ENCODE data around the gene MYO5B.

The MYO5B gene

DNA sequence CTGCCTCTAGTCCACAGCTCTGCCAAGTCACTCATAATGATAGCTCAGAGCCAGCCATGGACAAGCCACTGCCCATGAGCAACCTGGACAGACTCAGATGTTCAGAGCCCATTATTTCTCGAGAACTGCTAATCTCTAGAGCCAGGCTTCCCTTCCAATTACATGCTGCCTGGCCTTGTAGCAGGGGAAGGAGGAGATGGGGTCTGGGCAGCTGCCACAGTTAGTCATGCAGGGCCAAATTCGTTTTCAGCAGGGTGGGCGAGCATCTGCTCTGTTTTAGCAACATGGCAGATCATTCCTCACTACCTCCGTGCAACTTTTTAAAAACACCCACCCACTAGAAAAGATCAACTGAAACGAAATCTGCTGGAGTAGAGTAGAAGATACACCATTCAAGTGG, 141.8 kb downstream of the MYO5B start:
- TF ChIP-seq, protein P1, sequence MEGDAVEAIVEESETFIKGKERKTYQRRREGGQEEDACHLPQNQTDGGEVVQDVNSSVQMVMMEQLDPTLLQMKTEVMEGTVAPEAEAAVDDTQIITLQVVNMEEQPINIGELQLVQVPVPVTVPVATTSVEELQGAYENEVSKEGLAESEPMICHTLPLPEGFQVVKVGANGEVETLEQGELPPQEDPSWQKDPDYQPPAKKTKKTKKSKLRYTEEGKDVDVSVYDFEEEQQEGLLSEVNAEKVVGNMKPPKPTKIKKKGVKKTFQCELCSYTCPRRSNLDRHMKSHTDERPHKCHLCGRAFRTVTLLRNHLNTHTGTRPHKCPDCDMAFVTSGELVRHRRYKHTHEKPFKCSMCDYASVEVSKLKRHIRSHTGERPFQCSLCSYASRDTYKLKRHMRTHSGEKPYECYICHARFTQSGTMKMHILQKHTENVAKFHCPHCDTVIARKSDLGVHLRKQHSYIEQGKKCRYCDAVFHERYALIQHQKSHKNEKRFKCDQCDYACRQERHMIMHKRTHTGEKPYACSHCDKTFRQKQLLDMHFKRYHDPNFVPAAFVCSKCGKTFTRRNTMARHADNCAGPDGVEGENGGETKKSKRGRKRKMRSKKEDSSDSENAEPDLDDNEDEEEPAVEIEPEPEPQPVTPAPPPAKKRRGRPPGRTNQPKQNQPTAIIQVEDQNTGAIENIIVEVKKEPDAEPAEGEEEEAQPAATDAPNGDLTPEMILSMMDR (IDR thresholded peaks at IDR 0.05; ENCODE audit: low read depth, low read length, missing control alignments), result no peak
- no peak overlapping the region for H3K4me3 ChIP-seq (ENCODE audit: low read depth, low read length)
- in situ Hi-C loops (cut with HindIII; ENCODE audit: low sequenced_read_pairs), result loop anchor here (5.0 kb wide), 1 partner anchor 66 kb away; no protein-coding TSS in a partner anchor
- DNase-seq (ENCODE audit: low read depth), result no peak

DNA sequence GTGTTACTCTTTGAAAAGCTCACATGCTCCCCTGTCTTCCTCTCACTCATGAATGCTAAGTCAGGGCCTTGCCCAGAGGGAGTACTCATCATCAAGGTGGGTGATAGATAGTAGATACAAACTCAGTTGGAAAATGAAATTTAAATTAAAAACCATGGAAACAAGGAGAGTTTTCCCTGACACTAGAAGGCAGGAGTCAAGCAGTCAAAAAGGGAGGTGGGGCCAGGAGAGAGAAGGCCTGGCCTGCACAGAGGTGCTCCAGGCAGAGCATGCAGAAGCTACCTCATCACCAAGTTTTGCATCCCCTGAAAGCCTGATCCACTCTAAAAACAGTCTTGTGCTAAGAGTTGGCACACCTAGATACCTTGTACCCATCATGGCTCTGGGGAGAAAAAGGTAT, 143.7 kb downstream of the MYO5B start:
- no peak overlapping the region for H3K4me3 ChIP-seq (ENCODE audit: low read depth, low read length)
- TF ChIP-seq, protein P1 (IDR thresholded peaks at IDR 0.05; ENCODE audit: low read depth, low read length, missing control alignments), result peak; percentile 5
- in situ Hi-C loops (cut with HindIII; ENCODE audit: low sequenced_read_pairs), result loop anchor here (5.0 kb wide), 1 partner anchor 64 kb away; no protein-coding TSS in a partner anchor
- DNase-seq (ENCODE audit: low read depth), result no peak

DNA sequence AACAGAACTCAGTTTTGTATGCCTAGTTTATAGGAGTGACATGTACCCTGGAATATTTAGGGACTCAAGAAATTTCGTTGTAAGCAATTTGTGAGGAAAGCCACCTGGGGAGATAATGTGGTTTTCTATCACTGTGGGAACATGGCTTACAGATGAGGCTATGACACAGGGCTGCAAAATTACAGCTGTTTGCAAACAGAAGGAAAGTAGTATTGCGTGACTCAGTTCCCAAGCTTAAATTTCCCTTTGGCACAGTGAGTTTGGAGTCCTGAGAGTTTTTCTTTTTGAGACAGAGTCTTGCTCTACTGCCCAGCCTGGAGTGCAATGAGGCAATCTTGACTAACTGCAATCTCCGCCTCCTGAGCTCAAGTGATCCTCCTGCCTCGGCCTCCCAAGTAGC, 149.8 kb downstream of the MYO5B start:
- TF ChIP-seq, protein P1 (IDR thresholded peaks at IDR 0.05; ENCODE audit: low read depth, low read length, missing control alignments), result no peak
- H3K4me3 ChIP-seq (ENCODE audit: low read depth, low read length), result no peak overlapping the region
- no peak for DNase-seq (ENCODE audit: low read depth)
- in situ Hi-C loops (cut with HindIII; ENCODE audit: low sequenced_read_pairs), result no loop called here

DNA sequence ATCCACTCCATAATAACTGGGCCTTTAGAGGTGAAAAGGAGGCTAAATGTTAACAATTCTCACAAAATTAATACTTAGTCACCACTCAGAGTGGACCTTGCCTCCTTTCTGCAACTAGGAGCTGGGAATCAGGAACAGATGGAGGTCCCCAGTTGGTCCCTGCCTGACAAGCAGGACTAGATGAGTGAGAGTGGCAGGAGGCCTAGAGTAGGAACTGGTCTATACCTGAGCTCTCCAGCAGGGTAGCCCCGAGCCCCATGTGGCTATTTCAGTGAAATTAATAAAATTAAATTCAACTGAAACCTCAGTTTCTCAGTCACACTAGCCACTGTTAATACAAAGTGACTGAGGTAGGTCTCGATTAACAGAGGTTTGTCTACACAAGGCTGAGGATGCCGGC, 150.5 kb downstream of the MYO5B start:
- in situ Hi-C loops (cut with HindIII; ENCODE audit: low sequenced_read_pairs), result no loop called here
- TF ChIP-seq, protein P1 (IDR thresholded peaks at IDR 0.05; ENCODE audit: low read depth, low read length, missing control alignments), result no peak
- no peak for DNase-seq (ENCODE audit: low read depth)
- no peak overlapping the region for H3K4me3 ChIP-seq (ENCODE audit: low read depth, low read length)

DNA sequence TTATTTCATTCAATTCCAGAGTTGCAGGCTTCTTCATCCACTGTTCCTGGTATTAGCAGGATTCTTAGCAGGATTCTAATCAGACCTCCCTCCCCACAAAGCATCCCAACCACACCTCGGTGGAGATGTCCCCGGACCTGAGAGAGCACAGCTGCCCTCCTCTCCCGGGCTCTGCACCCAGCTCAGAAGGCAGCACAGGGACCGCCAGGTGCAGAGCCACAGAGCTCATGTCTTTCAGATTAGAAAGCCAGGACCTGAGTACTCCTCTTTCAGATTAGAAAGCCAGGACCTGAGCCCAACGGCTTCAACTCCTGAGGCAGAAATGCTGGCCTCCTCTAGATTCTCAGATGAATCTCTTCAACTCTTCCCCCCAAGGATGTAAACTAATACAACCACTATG, 152.3 kb downstream of the MYO5B start:
- TF ChIP-seq, protein P1 (IDR thresholded peaks at IDR 0.05; ENCODE audit: low read depth, low read length, missing control alignments), result no peak
- in situ Hi-C loops (cut with HindIII; ENCODE audit: low sequenced_read_pairs), result no loop called here
- no peak overlapping the region for H3K4me3 ChIP-seq (ENCODE audit: low read depth, low read length)
- DNase-seq (ENCODE audit: low read depth), result no peak

DNA sequence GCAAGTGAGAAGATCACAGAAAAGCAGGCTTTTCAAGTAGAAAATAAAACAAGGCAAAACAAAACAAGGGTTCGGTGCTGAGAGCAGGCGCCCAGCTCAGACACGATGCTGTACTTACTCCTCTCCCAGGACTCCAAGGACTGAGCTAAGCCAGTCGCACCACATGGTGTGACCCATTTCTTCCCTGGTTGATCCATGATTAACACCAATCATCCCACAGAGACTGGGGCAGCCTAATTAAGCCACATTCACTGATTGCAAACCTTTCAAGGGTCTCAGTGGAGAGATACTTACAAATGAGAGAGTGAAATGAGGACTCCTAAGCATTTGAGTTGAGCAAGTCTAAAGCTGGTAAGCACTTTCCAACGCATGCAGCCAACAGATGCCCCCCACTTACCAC, 155.2 kb downstream of the MYO5B start:
- in situ Hi-C loops (cut with HindIII; ENCODE audit: low sequenced_read_pairs), result no loop called here
- DNase-seq (ENCODE audit: low read depth), result no peak
- H3K4me3 ChIP-seq (ENCODE audit: low read depth, low read length), result no peak overlapping the region
- TF ChIP-seq, protein P1 (IDR thresholded peaks at IDR 0.05; ENCODE audit: low read depth, low read length, missing control alignments), result no peak

DNA sequence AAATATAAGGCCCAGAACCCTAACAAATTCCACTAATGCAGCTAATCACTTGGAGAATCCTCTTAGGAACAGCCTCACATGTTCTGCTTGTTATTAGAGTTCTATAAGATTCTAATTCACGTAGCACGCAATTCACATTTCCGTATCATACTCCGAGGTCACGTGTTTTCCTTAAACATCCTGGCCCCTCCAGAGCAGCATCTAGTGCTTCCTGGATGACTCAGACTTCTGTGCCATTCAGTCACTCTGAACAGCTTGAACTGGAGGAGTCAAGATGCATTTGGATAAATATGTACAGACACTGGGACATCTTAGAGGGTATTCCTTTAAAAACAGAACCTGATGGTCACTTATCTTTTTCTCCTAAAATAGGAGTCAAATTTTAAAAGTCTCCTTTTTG, 156.5 kb downstream of the MYO5B start:
- TF ChIP-seq, protein P1 (IDR thresholded peaks at IDR 0.05; ENCODE audit: low read depth, low read length, missing control alignments), result no peak
- no peak overlapping the region for H3K4me3 ChIP-seq (ENCODE audit: low read depth, low read length)
- in situ Hi-C loops (cut with HindIII; ENCODE audit: low sequenced_read_pairs), result no loop called here
- no peak for DNase-seq (ENCODE audit: low read depth)
